WTC11 (cell line): Measurements from ENCODE around the gene RCN2.

Experiments
- GABPB1 ChIP-seq: sonication (generic); formaldehyde crosslinking; IDR thresholded peaks from 2 replicates; pipeline ENCODE4 v1.8.1; 2023; ENCODE audit warnings: mild to moderate bottlenecking, missing genetic modification reagents
- IRF2 ChIP-seq: sonication (generic); formaldehyde crosslinking; IDR thresholded peaks from 2 replicates; pipeline ENCODE4 v1.8.0; 2022; ENCODE audit warnings: low read depth, missing genetic modification reagents, borderline replicate concordance
- NFATC4 ChIP-seq: fragments of 250-450 bp; sonication (Bioruptor Pico); IDR thresholded peaks from 2 replicates; pipeline ENCODE4 v1.9.0; 2021; ENCODE audit warnings: mild to moderate bottlenecking
- ZBTB21 ChIP-seq: sonication (generic); formaldehyde crosslinking; IDR thresholded peaks from 2 replicates; pipeline ENCODE4 v1.8.1; 2023; ENCODE audit warnings: mild to moderate bottlenecking, missing genetic modification reagents, borderline replicate concordance
- TF ChIP-seq, protein P1 (sequence below): fragments of 200-600 bp; IDR thresholded peaks from 2 replicates; pipeline ENCODE4 v1.8.0; 2022; ENCODE audit warnings: antibody characterized with exemption
- TF ChIP-seq, protein P2 (sequence below): sonication (generic); formaldehyde crosslinking; IDR thresholded peaks from 2 replicates; pipeline ENCODE4 v1.8.1; 2023; ENCODE audit warnings: mild to moderate bottlenecking, missing genetic modification reagents, moderate library complexity
- TF ChIP-seq, protein P3 (sequence below): sonication (generic); formaldehyde crosslinking; IDR thresholded peaks from 2 replicates; pipeline ENCODE4 v1.8.1; 2023; ENCODE audit warnings: mild to moderate bottlenecking, missing genetic modification reagents, borderline replicate concordance
- TF ChIP-seq, protein P4 (sequence below): sonication (generic); formaldehyde crosslinking; IDR thresholded peaks from 2 replicates; pipeline ENCODE4 v1.8.1; 2023; ENCODE audit warnings: mild to moderate bottlenecking, missing genetic modification reagents

DNA sequence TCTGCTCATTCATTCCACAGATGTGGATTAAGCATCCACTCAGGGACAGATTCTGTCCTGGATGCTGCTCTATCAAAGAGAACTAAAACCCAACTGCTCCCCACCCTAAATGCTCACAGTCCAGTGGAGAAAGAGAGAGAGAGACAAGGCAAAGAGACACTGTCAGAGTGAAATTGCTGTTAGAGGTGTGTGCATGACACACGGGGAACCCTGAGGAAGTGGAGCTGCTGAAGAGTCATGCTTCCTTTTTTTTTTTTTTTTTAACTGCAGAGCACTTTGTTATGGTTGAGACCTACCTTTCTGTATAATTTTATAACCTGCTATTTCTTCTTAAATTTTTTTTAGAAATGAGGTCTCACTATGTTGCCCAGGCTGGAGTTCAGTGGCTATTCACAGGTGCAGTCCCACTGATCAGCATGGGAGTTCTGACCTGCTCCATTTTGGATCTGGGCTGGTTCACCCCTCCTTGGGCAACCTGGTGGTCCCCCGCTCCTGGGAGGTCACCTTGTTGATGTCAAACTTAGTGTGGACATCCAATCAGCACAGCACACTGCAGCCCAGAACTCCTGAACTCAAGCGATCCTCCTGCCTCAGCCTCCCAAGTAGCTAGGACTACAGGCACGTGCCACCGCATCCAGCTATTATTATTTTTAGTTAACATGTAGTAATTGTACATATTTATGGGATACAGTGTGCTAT, 45.2 kb downstream of the RCN2 start:
- TF ChIP-seq, protein P1, sequence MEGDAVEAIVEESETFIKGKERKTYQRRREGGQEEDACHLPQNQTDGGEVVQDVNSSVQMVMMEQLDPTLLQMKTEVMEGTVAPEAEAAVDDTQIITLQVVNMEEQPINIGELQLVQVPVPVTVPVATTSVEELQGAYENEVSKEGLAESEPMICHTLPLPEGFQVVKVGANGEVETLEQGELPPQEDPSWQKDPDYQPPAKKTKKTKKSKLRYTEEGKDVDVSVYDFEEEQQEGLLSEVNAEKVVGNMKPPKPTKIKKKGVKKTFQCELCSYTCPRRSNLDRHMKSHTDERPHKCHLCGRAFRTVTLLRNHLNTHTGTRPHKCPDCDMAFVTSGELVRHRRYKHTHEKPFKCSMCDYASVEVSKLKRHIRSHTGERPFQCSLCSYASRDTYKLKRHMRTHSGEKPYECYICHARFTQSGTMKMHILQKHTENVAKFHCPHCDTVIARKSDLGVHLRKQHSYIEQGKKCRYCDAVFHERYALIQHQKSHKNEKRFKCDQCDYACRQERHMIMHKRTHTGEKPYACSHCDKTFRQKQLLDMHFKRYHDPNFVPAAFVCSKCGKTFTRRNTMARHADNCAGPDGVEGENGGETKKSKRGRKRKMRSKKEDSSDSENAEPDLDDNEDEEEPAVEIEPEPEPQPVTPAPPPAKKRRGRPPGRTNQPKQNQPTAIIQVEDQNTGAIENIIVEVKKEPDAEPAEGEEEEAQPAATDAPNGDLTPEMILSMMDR, result no peak
- TF ChIP-seq, protein P2, sequence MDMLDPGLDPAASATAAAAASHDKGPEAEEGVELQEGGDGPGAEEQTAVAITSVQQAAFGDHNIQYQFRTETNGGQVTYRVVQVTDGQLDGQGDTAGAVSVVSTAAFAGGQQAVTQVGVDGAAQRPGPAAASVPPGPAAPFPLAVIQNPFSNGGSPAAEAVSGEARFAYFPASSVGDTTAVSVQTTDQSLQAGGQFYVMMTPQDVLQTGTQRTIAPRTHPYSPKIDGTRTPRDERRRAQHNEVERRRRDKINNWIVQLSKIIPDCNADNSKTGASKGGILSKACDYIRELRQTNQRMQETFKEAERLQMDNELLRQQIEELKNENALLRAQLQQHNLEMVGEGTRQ (CRISPR knock-in tag), result no peak
- TF ChIP-seq GABPB1 (CRISPR knock-in tag) (no peak), ZBTB21 (CRISPR knock-in tag) (no peak), NFATC4 (CRISPR knock-in tag) (no peak), IRF2 (CRISPR knock-in tag) (no peak)
- TF ChIP-seq, protein P3, sequence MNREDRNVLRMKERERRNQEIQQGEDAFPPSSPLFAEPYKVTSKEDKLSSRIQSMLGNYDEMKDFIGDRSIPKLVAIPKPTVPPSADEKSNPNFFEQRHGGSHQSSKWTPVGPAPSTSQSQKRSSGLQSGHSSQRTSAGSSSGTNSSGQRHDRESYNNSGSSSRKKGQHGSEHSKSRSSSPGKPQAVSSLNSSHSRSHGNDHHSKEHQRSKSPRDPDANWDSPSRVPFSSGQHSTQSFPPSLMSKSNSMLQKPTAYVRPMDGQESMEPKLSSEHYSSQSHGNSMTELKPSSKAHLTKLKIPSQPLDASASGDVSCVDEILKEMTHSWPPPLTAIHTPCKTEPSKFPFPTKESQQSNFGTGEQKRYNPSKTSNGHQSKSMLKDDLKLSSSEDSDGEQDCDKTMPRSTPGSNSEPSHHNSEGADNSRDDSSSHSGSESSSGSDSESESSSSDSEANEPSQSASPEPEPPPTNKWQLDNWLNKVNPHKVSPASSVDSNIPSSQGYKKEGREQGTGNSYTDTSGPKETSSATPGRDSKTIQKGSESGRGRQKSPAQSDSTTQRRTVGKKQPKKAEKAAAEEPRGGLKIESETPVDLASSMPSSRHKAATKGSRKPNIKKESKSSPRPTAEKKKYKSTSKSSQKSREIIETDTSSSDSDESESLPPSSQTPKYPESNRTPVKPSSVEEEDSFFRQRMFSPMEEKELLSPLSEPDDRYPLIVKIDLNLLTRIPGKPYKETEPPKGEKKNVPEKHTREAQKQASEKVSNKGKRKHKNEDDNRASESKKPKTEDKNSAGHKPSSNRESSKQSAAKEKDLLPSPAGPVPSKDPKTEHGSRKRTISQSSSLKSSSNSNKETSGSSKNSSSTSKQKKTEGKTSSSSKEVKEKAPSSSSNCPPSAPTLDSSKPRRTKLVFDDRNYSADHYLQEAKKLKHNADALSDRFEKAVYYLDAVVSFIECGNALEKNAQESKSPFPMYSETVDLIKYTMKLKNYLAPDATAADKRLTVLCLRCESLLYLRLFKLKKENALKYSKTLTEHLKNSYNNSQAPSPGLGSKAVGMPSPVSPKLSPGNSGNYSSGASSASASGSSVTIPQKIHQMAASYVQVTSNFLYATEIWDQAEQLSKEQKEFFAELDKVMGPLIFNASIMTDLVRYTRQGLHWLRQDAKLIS (CRISPR knock-in tag), result no peak
- TF ChIP-seq, protein P4, sequence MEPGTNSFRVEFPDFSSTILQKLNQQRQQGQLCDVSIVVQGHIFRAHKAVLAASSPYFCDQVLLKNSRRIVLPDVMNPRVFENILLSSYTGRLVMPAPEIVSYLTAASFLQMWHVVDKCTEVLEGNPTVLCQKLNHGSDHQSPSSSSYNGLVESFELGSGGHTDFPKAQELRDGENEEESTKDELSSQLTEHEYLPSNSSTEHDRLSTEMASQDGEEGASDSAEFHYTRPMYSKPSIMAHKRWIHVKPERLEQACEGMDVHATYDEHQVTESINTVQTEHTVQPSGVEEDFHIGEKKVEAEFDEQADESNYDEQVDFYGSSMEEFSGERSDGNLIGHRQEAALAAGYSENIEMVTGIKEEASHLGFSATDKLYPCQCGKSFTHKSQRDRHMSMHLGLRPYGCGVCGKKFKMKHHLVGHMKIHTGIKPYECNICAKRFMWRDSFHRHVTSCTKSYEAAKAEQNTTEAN (CRISPR knock-in tag), result no peak
